SU-DHL-6 (cell line): ENCODE data around the gene PRCC.

Source experiments
- EZH2phosphoT487 ChIP-seq: fragments of 200-600 bp; sonication (generic), shearing (Covaris generic); conservative IDR thresholded peaks from 2 replicates; pipeline ENCODE4 v1.6.1; 2018; ENCODE audit warnings: mild to moderate bottlenecking, antibody characterized with exemption, low read length, moderate library complexity, mixed read lengths
- TF ChIP-seq, protein P1 (sequence below): fragments of 200-600 bp; sonication (generic); IDR thresholded peaks from one replicate; pipeline ENCODE4 v1.5.1; 2017; ENCODE audit warnings: antibody characterized with exemption, mild to moderate bottlenecking, low read length, moderate library complexity; ENCODE audit not compliant: insufficient read depth, poor library complexity, severe bottlenecking

DNA sequence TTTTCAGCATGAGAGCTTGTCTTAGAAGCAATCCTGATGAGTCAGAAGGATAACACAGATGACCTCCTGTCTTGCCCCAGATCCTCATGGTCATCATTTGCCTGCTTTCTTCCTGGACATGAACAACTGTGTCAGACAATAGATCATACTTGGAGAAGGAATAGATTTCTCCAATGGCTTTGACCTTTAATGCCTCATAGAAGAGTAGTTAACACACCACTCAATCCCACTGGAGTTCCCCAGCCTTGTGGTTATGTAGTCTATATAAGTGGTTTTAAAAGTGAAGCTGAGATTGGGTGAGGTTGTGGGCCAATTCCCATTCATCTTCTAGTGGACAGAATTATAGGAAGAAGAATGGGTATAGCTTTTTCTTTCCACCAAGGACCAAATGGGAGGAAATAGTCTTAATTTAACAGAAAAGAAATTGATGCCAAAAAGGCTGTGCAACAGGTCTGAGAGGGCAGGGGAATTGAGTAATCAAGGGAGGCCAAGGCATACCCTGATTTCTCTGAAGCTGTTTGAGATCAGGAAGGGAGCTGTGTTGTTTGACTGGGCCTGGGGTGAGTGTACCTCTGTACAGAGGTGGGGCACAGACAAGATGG lies 14.4 kb downstream of the PRCC start:
- TF ChIP-seq, protein P1, sequence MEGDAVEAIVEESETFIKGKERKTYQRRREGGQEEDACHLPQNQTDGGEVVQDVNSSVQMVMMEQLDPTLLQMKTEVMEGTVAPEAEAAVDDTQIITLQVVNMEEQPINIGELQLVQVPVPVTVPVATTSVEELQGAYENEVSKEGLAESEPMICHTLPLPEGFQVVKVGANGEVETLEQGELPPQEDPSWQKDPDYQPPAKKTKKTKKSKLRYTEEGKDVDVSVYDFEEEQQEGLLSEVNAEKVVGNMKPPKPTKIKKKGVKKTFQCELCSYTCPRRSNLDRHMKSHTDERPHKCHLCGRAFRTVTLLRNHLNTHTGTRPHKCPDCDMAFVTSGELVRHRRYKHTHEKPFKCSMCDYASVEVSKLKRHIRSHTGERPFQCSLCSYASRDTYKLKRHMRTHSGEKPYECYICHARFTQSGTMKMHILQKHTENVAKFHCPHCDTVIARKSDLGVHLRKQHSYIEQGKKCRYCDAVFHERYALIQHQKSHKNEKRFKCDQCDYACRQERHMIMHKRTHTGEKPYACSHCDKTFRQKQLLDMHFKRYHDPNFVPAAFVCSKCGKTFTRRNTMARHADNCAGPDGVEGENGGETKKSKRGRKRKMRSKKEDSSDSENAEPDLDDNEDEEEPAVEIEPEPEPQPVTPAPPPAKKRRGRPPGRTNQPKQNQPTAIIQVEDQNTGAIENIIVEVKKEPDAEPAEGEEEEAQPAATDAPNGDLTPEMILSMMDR, result no peak
- TF ChIP-seq EZH2phosphoT487, result no peak
